BLaER1 (cell line): ENCODE measurements around the gene GHR.
A peak's percentile ranks its signal among the peaks of the same experiment; 100 is the strongest.

Experiments used
- H3K27ac ChIP-seq: shearing (Covaris generic); formaldehyde crosslinking; 2 replicates; pipeline ENCODE4 v1.8.1; 2022
- H3K27me3 ChIP-seq: shearing (Covaris generic); formaldehyde crosslinking; 2 replicates; pipeline ENCODE4 v1.8.1; 2022
- H3K36me3 ChIP-seq: shearing (Covaris generic); formaldehyde crosslinking; 2 replicates; pipeline ENCODE4 v1.8.1; 2022
- H3K4me1 ChIP-seq: shearing (Covaris generic); formaldehyde crosslinking; 2 replicates; pipeline ENCODE4 v1.8.1; 2022
- H3K4me2 ChIP-seq: shearing (Covaris generic); formaldehyde crosslinking; 2 replicates; pipeline ENCODE4 v1.8.1; 2022
- H3K4me3 ChIP-seq: shearing (Covaris generic); formaldehyde crosslinking; 2 replicates; pipeline ENCODE4 v1.8.1; 2022
- H3K9ac ChIP-seq: shearing (Covaris generic); formaldehyde crosslinking; 2 replicates; pipeline ENCODE4 v1.8.1; 2022
- H3K9me3 ChIP-seq: shearing (Covaris generic); formaldehyde crosslinking; 2 replicates; pipeline ENCODE4 v1.8.1; 2022
- H4K20me1 ChIP-seq: shearing (Covaris generic); formaldehyde crosslinking; 2 replicates; pipeline ENCODE4 v1.8.1; 2022
- Cebpa-rat ChIP-seq: shearing (Covaris generic); IDR thresholded peaks from 2 replicates; pipeline ENCODE4 v1.8.1; 2022

GHR gene

GRCh38 chr5:42750507-42750906, 327.3 kb downstream of the GHR start:
- Histone ChIP-seq H3K9me3 (no peaks in the 10 kb centered on the region), H3K4me3 (no peak overlapping the region), H3K27ac (no peak overlapping the region), H3K9ac (no peak overlapping the region), H3K4me2 (no peak overlapping the region), H4K20me1 (no peaks in the 10 kb centered on the region), H3K4me1 (no peaks in the 10 kb centered on the region), H3K36me3 (no peaks in the 10 kb centered on the region), H3K27me3 (no peaks in the 10 kb centered on the region)
- TF ChIP-seq Cebpa-rat, result no peak

GRCh38 chr5:42751044-42751443, 327.8 kb downstream of the GHR start:
- Histone ChIP-seq H3K36me3 (no peaks in the 10 kb centered on the region), H3K4me1 (no peaks in the 10 kb centered on the region), H3K27ac (no peak overlapping the region), H4K20me1 (no peaks in the 10 kb centered on the region), H3K9me3 (no peaks in the 10 kb centered on the region), H3K4me2 (no peak overlapping the region), H3K27me3 (no peaks in the 10 kb centered on the region), H3K4me3 (no peak overlapping the region), H3K9ac (no peak overlapping the region)
- TF ChIP-seq Cebpa-rat, result no peak

GRCh38 chr5:42753099-42753498, 329.9 kb downstream of the GHR start:
- TF ChIP-seq Cebpa-rat, result no peak
- no peak overlapping the region for H3K9ac ChIP-seq
- no peak overlapping the region for H3K27ac ChIP-seq
- no peaks in the 10 kb centered on the region for H3K27me3 ChIP-seq
- H3K4me1 ChIP-seq, result peaks cover 10% of the 10 kb centered on the region
- no peaks in the 10 kb centered on the region for H4K20me1 ChIP-seq
- H3K4me2 ChIP-seq, result no peak overlapping the region
- H3K4me3 ChIP-seq, result no peak overlapping the region
- no peaks in the 10 kb centered on the region for H3K9me3 ChIP-seq
- no peaks in the 10 kb centered on the region for H3K36me3 ChIP-seq

- Histone ChIP-seq H3K4me3 (no peak within 1 kb of the TSS), H3K9ac (peak within 1 kb of the TSS; percentile 4; the same call in 1 of the 2 replicates), H3K27me3 (no peaks in the 10 kb centered on the region), H3K4me2 (peak within 1 kb of the TSS; percentile 50), H4K20me1 (no peaks in the 10 kb centered on the region), H3K27ac (peak within 1 kb of the TSS; percentile 21; the same call in 1 of the 2 replicates), H3K9me3 (no peaks in the 10 kb centered on the region), H3K4me1 (peaks cover 10% of the 10 kb centered on the region), H3K36me3 (no peaks in the 10 kb centered on the region)
- no peak for TF ChIP-seq Cebpa-rat
Measured at GRCh38 chr5:42756606-42757601, 333.7 kb downstream of the GHR start, which contains the start of gene CCDC152. Gene CCDC152 (plus strand): TSS chr5:42756818. CDS start chr5:42759122, 2,304 bp downstream.

- Histone ChIP-seq H3K9me3 (no peaks in the 10 kb centered on the region), H3K9ac (no peak overlapping the region), H3K4me2 (no peak overlapping the region), H4K20me1 (no peaks in the 10 kb centered on the region), H3K27me3 (no peaks in the 10 kb centered on the region), H3K4me1 (peaks cover 10% of the 10 kb centered on the region), H3K36me3 (no peaks in the 10 kb centered on the region), H3K4me3 (no peak overlapping the region), H3K27ac (no peak overlapping the region)
- TF ChIP-seq Cebpa-rat, result no peak
Measured at GRCh38 chr5:42759456-42759855, 336.2 kb downstream of the GHR start.

GRCh38 chr5:42760426-42760825, 337.2 kb downstream of the GHR start:
- Histone ChIP-seq H3K9me3 (no peaks in the 10 kb centered on the region), H3K27ac (no peak overlapping the region), H3K4me3 (no peak overlapping the region)

GRCh38 chr5:42761791-42762190, 338.6 kb downstream of the GHR start:
- H3K9ac ChIP-seq, result no peak overlapping the region
- H3K27me3 ChIP-seq, result no peaks in the 10 kb centered on the region
- no peaks in the 10 kb centered on the region for H4K20me1 ChIP-seq
- H3K4me1 ChIP-seq, result peaks cover 10% of the 10 kb centered on the region
- H3K27ac ChIP-seq, result no peak overlapping the region
- no peak overlapping the region for H3K4me3 ChIP-seq
- no peak overlapping the region for H3K4me2 ChIP-seq
- no peaks in the 10 kb centered on the region for H3K36me3 ChIP-seq
- H3K9me3 ChIP-seq, result no peaks in the 10 kb centered on the region
- TF ChIP-seq Cebpa-rat, result no peak

More at GRCh38 chr5:42760426-42760825, 337.2 kb downstream of the GHR start:
- H3K36me3 ChIP-seq, result no peaks in the 10 kb centered on the region
- no peak for TF ChIP-seq Cebpa-rat
- no peaks in the 10 kb centered on the region for H3K27me3 ChIP-seq
- no peaks in the 10 kb centered on the region for H4K20me1 ChIP-seq
- no peak overlapping the region for H3K9ac ChIP-seq
- peaks cover 10% of the 10 kb centered on the region for H3K4me1 ChIP-seq
- no peak overlapping the region for H3K4me2 ChIP-seq

- no peaks in the 10 kb centered on the region for H3K36me3 ChIP-seq
- no peaks in the 10 kb centered on the region for H4K20me1 ChIP-seq
- no peak overlapping the region for H3K27ac ChIP-seq
- H3K4me3 ChIP-seq, result no peak overlapping the region
- H3K4me1 ChIP-seq, result peaks cover 4% of the 10 kb centered on the region; the same call in 1 of the 2 replicates
- TF ChIP-seq Cebpa-rat, result no peak
- no peaks in the 10 kb centered on the region for H3K9me3 ChIP-seq
- H3K27me3 ChIP-seq, result no peaks in the 10 kb centered on the region
- no peak overlapping the region for H3K4me2 ChIP-seq
- no peak overlapping the region for H3K9ac ChIP-seq
Measured at GRCh38 chr5:42767491-42768105, 344.4 kb downstream of the GHR start.

- Histone ChIP-seq H4K20me1 (no peaks in the 10 kb centered on the region), H3K27ac (no peak overlapping the region), H3K27me3 (no peaks in the 10 kb centered on the region), H3K4me3 (no peak overlapping the region), H3K4me2 (no peak overlapping the region), H3K36me3 (no peaks in the 10 kb centered on the region), H3K4me1 (peaks cover 6% of the 10 kb centered on the region; the same call in 1 of the 2 replicates), H3K9ac (no peak overlapping the region), H3K9me3 (no peaks in the 10 kb centered on the region)
- TF ChIP-seq Cebpa-rat, result no peak
Measured at GRCh38 chr5:42768106-42768504, 344.9 kb downstream of the GHR start.

- no peaks in the 10 kb centered on the region for H3K36me3 ChIP-seq
- H4K20me1 ChIP-seq, result no peaks in the 10 kb centered on the region
- no peak overlapping the region for H3K4me3 ChIP-seq
- no peak overlapping the region for H3K4me2 ChIP-seq
- H3K4me1 ChIP-seq, result peaks cover 6% of the 10 kb centered on the region; the same call in 1 of the 2 replicates
- H3K27ac ChIP-seq, result no peak overlapping the region
- H3K9me3 ChIP-seq, result no peaks in the 10 kb centered on the region
- TF ChIP-seq Cebpa-rat, result no peak
- H3K27me3 ChIP-seq, result no peaks in the 10 kb centered on the region
- H3K9ac ChIP-seq, result no peak overlapping the region
Measured at GRCh38 chr5:42770003-42770402, 346.8 kb downstream of the GHR start.
